Transverse colon (tissue), 4 donors: ENCODE results near the gene RNASE9.

Experiments used
- EP300 ChIP-seq: sonication (generic); formaldehyde crosslinking; IDR thresholded peaks from one replicate; pipeline ENCODE4 v1.6.1; 2017; ENCODE audit warnings: antibody characterized with exemption, low read depth
- POLR2A ChIP-seq: fragments of 450-650 bp; IDR thresholded peaks from one replicate; pipeline ENCODE4 v1.6.1; 2016; ENCODE audit warnings: antibody characterized with exemption, mild to moderate bottlenecking, moderate library complexity
- POLR2AphosphoS5 ChIP-seq, 3 donors: sonication (generic); formaldehyde crosslinking; IDR thresholded peaks; one replicate each; pipeline ENCODE4 v1.6.1; 2016; ENCODE audit warnings: antibody characterized with exemption in 3 of 3
- TF ChIP-seq, protein P1 (sequence below), 5 experiments: fragments of 200-600 bp in 3 of 5; fragments of 450-650 bp in 2 of 5; sonication (generic) in 3 of 5; IDR thresholded peaks; 1 replicate in 2 of 5; 2 replicates in 3 of 5; pipeline ENCODE4 v1.5.1; 2016 to 2017; ENCODE audit warnings: antibody characterized with exemption in 5 of 5, inconsistent platforms in 3 of 5, mild to moderate bottlenecking in 2 of 5, moderate library complexity in 1 of 5

GRCh38 chr14:20551606-20552005 is 9.2 kb downstream of the RNASE9 start:
- TF ChIP-seq POLR2AphosphoS5 (IDR thresholded peaks at IDR 0.05) = no peak
- TF ChIP-seq, protein P1, sequence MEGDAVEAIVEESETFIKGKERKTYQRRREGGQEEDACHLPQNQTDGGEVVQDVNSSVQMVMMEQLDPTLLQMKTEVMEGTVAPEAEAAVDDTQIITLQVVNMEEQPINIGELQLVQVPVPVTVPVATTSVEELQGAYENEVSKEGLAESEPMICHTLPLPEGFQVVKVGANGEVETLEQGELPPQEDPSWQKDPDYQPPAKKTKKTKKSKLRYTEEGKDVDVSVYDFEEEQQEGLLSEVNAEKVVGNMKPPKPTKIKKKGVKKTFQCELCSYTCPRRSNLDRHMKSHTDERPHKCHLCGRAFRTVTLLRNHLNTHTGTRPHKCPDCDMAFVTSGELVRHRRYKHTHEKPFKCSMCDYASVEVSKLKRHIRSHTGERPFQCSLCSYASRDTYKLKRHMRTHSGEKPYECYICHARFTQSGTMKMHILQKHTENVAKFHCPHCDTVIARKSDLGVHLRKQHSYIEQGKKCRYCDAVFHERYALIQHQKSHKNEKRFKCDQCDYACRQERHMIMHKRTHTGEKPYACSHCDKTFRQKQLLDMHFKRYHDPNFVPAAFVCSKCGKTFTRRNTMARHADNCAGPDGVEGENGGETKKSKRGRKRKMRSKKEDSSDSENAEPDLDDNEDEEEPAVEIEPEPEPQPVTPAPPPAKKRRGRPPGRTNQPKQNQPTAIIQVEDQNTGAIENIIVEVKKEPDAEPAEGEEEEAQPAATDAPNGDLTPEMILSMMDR (IDR thresholded peaks at IDR 0.05) = no peak
- no peak for TF ChIP-seq POLR2A
- TF ChIP-seq EP300 = no peak
